Omental fat pad (tissue), 4 donors: Measurements from ENCODE around the gene TRIP10. TPM values are rescaled to one million over a fixed set of nuclear protein-coding genes. Genes with fewer than 3 reads are reported as not detected.
A peak's percentile ranks its signal among the peaks of the same experiment; 100 is the strongest.
"Not testable (repeated sequence)": the region's sequence is repeated elsewhere in the genome, so short reads cannot be mapped to it uniquely, and the experiment has no call there.

ENCODE experiments used
- ATAC-seq: fragments of 150-250 bp; one replicate; pipeline ENCODE4 v1.9.1; 2016; ENCODE audit warnings: mild to moderate bottlenecking, moderate library complexity; ENCODE audit not compliant: low FRiP score
- DNase-seq: peaks from one replicate; pipeline ENCODE4 v3.0.0-alpha.2; 2019; ENCODE audit warnings: low spot score
- CTCF ChIP-seq, 3 donors: fragments of 450-650 bp; IDR thresholded peaks; one replicate each; pipeline ENCODE4 v1.5.1; 2016 to 2017; ENCODE audit warnings: antibody characterized with exemption in 3 of 3, mild to moderate bottlenecking in 3 of 3, moderate library complexity in 2 of 3
- total RNA-seq, 4 donors: library from RNA; depleted of rRNA; stranded (reverse); fragments of >200 nt; gene quantifications; one replicate each; pipeline ENCODE4 v1.1.0, GENCODE V29; 2016

The TRIP10 gene
- total RNA-seq, 4 donors from 2014 or later = 42.5 to 110 (median 66.6) TPM

- TF ChIP-seq CTCF (IDR thresholded peaks at IDR 0.05) = no peak
- no peak for ATAC-seq
- no peak for DNase-seq
These were observed 26.4 kb downstream of the TRIP10 start for GRCh38 chr19:6765738-6766356.

GRCh38 chr19:6766357-6767080 is 27.0 kb downstream of the TRIP10 start:
- ATAC-seq = no peak
- no peak for DNase-seq
- TF ChIP-seq CTCF (IDR thresholded peaks at IDR 0.05) = no peak

GRCh38 chr19:6767081-6767356 is 27.5 kb downstream of the TRIP10 start:
- ATAC-seq = no peak
- TF ChIP-seq CTCF (IDR thresholded peaks at IDR 0.05) = no peak
- no peak for DNase-seq

GRCh38 chr19:6767357-6768235 is 28.1 kb downstream of the TRIP10 start, which contains the start of gene SH2D3A:
SH2D3A (minus strand) TSS chr19:6767435; CDS start chr19:6763748, 3,687 bp downstream.
- ATAC-seq = peak; percentile 70
- no peak for TF ChIP-seq CTCF (IDR thresholded peaks at IDR 0.05)
- DNase-seq = no peak

GRCh38 chr19:6768236-6768785 is 28.8 kb downstream of the TRIP10 start:
- no peak for ATAC-seq
- TF ChIP-seq CTCF (IDR thresholded peaks at IDR 0.05) = no peak

GRCh38 chr19:6769006-6769619 is 29.6 kb downstream of the TRIP10 start:
- TF ChIP-seq CTCF (IDR thresholded peaks at IDR 0.05) = no peak
- DNase-seq (no peak), ATAC-seq (no peak)

More at GRCh38 chr19:6768236-6768785, 28.8 kb downstream of the TRIP10 start:
- no peak for DNase-seq

GRCh38 chr19:6771648-6772027 is 32.2 kb downstream of the TRIP10 start:
- DNase-seq, ATAC-seq: not testable (repeated sequence)
